AG08395 (cell line): Measurements from ENCODE around the gene CRHBP.
"Not testable (repeated sequence)": the region's sequence is repeated elsewhere in the genome, so short reads cannot be mapped to it uniquely, and the experiment has no call there.

ENCODE experiments used
- DNase-seq: peaks from one replicate; pipeline ENCODE4 v3.0.0; 2012; ENCODE audit warnings: mixed read lengths, low spot score

Gene CRHBP

GRCh38 chr5:76952795-76953536 lies at the start of gene CRHBP:
Gene CRHBP, plus strand, starts transcription at chr5:76953045. Its CDS starts 90 bp downstream, at chr5:76953135.
- no peak for DNase-seq

- DNase-seq, result no peak
Observed at GRCh38 chr5:76908166-76908565, 44.7 kb upstream of the CRHBP start.

GRCh38 chr5:76910344-76910933 lies 42.4 kb upstream of the CRHBP start:
- DNase-seq, result not testable (repeated sequence)

GRCh38 chr5:76914671-76915070 lies 38.2 kb upstream of the CRHBP start:
- DNase-seq, result not testable (repeated sequence)

- no peak for DNase-seq
Observed at GRCh38 chr5:76918539-76918938, 34.3 kb upstream of the CRHBP start.

- DNase-seq, result no peak
Observed at GRCh38 chr5:76920491-76920890, 32.4 kb upstream of the CRHBP start.

GRCh38 chr5:76926329-76927105 lies 26.3 kb upstream of the CRHBP start:
- no peak for DNase-seq

GRCh38 chr5:76927961-76928360 lies 24.9 kb upstream of the CRHBP start:
- DNase-seq, result no peak

- DNase-seq, result no peak
Observed at GRCh38 chr5:76930083-76930482, 22.8 kb upstream of the CRHBP start.

- no peak for DNase-seq
Observed at GRCh38 chr5:76938177-76938576, 14.7 kb upstream of the CRHBP start.

- DNase-seq, result no peak
Observed at GRCh38 chr5:76941000-76941399, 11.8 kb upstream of the CRHBP start.

- DNase-seq, result no peak
Observed at GRCh38 chr5:76941442-76941841, 11.4 kb upstream of the CRHBP start.

- DNase-seq, result peak; percentile 22
Observed at GRCh38 chr5:76942581-76942980, 10.3 kb upstream of the CRHBP start.

- DNase-seq, result no peak
Observed at GRCh38 chr5:76943006-76943405, 9.8 kb upstream of the CRHBP start.

GRCh38 chr5:76944638-76945037 lies 8.2 kb upstream of the CRHBP start:
- no peak for DNase-seq

GRCh38 chr5:76945238-76945637 lies 7.6 kb upstream of the CRHBP start:
- not testable (repeated sequence) for DNase-seq

GRCh38 chr5:76946090-76946489 lies 6.8 kb upstream of the CRHBP start:
- DNase-seq, result no peak

GRCh38 chr5:76947082-76947503 lies 5.8 kb upstream of the CRHBP start:
- DNase-seq, result no peak

GRCh38 chr5:76953551-76954382 lies 922 bp downstream of the CRHBP start:
- DNase-seq, result no peak

- no peak for DNase-seq
Observed at GRCh38 chr5:76954383-76954763, 1.5 kb downstream of the CRHBP start.

GRCh38 chr5:76956033-76956432 lies 3.2 kb downstream of the CRHBP start:
- DNase-seq, result no peak
